ENCODE data around the gene SUSD1.
A peak's percentile ranks its signal among the peaks of the same experiment; 100 is the strongest.
"Not testable (repeated sequence)": the region's sequence is repeated elsewhere in the genome, so short reads cannot be mapped to it uniquely, and the experiment has no call there.

SUSD1 gene

DNA sequence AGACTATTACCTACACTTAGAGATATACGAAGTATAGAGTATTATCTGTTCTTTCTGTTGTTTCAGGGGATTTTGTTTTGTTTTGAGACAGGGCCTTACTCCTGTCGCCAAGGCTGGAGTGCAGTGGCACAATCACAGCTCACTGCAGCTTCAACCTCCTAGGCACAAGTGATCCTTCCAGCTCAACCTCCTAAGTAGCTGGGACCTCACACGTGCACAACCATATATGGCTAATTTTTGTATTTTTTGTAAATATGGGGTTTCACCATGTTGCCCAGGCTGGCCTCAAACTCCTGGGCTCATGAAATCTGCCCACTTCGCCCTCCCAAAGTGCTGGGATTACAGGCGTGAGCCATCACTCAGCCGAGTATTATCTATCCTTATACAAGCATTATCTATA, 45.9 kb downstream of the SUSD1 start:
- FAIRE-seq: no peak

DNA sequence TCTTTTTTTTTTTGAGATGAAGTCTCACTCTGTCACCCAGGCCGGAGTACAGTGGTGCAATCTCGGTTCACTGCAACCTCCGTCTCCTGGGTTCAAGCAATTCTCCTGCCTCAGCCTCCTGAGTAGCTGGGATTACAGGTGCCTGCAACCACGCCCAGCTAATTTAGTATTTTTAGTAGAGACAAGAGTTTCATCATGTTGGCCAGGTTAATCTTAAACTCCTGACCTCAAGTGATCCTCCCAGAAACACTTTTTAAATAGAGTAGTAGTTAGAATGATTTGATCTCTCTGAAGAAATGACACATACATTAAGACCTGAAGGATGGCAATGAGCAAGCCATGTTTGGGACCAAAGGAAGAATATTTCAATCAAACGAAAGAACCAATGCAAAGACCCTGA, 46.7 kb downstream of the SUSD1 start:
- not testable (repeated sequence) for FAIRE-seq

DNA sequence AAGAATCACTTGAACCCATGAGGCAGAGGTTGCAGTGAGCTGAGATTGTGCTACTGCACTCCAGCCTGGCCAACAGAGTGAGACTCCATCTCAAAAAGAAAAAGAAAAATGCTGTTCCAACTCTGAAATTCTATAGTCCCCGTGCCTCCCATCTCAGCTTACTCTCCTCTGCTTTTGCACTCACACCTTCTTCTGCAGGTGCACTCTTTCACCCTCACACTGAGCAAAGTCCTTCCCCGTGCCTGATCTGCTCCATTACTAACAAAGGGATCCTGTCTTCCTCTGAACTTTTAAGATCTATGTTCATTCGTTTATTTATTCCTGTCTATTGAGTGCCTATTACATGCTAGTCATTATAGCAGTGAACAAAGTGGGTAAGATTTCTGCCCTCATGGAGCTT, 47.8 kb downstream of the SUSD1 start:
- FAIRE-seq: no peak

DNA sequence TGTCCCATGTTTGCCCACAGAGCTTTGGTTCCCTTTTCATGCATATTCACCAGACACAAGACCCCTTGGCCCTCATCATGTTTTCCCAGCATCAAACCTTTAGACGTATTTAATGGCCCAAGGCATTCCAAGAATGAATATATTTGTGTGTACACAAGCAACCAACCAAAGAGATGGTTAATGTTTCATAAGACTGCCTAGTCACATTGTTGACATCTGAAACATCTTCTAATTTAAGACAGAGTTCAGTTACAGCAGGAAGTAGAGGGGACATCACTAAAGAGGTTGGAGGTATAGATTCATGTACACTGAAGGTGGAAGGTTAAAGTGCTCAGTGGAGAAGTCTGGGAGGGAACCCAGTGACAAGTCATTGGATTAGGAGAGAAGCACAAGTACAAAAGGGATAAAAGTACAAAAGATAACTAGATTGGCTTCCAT, 49.1 kb downstream of the SUSD1 start:
- no peak for FAIRE-seq

DNA sequence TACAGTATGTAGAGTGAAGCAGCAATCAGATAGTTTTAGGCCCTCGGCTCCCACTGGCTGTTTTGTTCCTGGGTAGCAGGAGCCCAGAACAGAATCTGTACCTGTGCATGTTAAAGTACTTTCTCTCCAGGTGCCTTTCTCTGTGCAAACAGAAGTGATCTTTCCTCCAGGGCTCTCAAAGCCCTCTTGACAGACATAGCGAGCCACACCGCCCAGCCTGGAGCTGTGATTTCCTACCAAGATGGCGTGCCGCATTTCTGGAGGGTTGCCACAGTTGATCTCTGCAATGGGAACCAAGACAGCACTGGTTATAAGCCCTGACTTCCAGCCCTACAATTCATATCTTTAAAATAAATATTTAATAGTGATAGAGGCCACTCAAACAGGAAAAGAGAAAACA, 50.9 kb downstream of the SUSD1 start:
- no peak for FAIRE-seq

DNA sequence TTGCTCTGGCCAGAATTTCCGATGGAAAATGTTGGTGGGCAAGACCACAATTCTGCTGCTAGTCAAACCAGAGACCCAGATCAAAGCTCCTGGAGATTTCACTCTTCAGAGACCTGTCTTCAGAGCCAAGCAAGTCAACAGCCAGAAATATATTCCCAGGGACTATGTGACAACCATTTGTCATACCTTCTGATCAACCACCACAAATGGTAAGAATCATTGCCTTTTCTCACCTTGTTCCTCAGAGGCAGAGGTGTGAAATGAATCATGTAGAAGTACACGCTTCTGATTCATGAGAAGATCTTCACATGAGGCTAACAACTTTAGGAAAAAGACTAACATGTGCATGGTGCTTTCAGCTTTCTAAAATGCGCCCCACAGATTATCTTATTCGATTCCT, 53.5 kb downstream of the SUSD1 start:
- no peak for FAIRE-seq

DNA sequence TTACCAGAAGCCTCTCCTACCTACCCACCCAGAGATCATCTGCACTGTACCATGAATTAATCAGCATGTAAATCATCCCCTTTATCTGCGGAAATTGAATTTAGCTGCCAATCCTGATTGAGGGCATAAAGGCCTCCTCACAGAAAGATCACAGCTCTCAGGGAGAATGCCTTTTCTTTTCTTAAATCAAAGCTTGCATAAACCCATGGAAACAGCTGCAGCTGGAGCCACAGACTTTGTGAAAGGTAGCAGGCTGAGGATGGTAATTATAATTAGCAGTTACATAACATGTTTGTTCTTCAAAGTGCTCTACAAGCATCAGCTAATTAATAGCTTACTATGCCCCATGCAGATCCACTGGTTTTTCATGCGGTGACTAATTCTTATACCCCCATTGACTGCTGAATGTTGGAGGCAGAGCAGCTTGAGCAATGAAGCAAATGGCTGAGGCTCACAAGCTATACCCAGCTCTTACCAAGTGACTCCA, 54.6 kb downstream of the SUSD1 start:
- FAIRE-seq: peak; percentile 95

DNA sequence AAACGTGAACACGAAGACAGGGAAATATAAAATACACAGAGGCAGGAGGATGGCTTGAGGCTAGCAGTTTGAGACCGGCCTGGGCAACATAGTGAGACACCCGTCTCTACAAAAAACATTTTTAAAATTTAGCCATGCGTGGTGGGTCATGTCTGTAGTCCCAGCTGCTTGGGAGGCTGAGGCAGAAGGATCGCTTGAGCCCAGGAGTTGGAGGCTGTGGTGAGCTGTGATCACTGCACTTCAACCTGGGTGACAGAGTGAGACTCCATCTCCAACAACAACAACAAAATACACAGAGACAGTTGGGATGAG, 55.1 kb downstream of the SUSD1 start:
- FAIRE-seq: no peak

DNA sequence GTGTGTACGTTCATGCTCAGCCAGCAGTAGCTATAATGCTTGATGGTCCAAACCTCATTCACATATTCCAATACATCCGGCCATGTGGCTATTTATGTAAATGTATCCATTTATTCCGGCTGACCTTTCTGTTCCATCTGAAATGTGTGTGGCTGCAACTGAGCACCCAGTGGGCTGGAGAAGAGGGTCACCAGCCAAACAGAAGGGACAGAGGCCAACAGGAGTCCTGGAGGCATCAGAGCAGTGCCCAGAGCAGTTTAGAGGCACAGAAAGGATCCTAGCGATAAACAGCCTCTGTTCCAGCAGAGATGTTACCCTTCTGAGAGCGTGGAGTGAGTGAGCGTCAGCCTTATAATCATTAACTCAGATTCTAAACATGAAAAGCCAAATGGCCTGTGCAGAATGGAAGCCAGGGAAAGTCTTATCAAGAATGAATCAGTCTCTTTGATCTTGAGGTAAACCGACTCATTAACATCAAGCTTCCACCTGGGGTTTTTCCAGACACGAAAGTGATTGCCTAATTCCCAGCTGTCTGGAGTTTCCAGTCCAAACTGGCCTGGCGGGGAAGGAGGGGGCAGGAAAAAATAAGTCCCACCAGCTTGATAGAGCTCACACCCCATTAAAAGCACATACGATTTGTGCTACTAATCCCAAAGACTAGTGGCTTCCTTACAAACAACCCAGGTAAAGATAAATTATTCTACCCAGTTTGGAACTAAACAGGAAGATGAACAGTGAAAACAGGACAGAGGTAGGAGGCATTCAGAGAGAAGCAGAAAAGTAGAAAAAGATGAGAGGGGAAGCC, 55.7 kb downstream of the SUSD1 start:
- peak; percentile 99 for FAIRE-seq

DNA sequence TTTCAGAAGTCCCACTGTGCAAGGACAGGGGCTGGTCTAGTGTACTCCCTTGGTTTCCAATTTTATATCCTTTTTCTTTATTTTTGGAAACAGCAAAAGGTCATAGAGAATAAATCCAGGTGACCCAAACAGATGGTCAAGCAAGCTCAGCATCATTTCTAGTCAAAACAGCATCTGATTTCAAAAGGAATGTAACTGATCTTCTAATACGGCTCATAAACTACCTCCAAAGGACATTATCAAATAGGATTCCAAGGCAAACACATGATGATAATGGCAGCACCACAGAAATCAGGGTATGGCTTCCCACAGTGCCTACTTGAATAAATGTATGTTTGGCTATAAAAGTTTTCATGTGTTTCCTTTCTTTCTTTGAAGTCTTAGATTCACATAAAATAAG, 57.1 kb downstream of the SUSD1 start:
- FAIRE-seq: no peak

DNA sequence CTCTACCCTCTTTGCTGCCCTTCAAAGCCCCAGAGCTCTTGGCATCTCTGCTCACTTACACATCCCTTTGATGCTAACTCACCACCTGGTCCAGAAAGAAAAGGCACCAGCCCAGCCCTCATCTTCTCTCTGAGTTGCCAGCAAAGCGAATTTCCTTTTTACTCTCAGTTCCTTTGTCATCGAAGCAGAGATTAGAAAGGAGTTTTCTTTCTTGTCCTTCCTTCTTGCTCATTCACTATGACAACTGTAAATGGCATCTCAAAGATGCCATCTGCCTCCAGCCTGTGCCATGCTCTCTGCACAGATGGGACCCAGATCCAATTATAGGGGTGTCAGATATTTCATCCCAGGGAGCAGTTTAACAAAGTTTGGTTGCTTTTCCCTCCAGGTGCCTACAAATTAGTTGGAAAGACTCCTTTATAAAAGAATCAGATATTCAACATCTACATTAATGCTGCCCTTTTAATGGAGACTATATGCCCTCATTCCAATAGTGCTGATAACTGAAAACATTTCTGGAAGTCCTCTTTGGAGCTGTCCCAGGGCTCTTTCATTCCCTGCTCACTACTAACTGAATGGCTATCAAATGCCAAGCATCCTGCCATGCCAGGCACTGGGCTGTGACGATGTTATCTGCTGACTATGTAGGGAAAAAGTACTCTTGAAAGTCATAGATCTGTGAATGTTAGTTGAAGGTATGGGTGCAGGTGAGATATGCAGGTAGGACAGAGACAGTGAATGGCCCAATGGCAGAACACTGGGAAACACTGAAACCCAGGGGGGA, 58.9 kb downstream of the SUSD1 start:
- FAIRE-seq: no peak

DNA sequence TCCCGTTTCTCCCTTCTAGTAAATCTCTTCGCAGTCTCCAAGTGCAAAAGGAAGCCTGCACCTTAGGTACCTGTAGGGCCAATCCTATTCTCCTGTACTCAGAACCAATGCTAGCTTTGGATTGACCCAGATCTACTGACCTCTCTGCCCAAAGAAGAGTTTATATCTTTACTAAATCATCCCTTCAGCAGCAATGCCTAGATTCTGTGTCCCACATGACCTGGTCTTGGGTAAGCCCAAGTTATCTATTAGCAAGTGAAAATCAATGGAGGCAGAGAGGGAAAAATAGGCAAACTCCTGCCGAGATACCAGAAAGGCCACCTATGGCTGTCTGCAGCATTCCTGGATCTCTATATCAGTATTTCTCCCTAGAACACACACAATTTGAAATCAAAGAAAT, 60.0 kb downstream of the SUSD1 start:
- no peak for FAIRE-seq

DNA sequence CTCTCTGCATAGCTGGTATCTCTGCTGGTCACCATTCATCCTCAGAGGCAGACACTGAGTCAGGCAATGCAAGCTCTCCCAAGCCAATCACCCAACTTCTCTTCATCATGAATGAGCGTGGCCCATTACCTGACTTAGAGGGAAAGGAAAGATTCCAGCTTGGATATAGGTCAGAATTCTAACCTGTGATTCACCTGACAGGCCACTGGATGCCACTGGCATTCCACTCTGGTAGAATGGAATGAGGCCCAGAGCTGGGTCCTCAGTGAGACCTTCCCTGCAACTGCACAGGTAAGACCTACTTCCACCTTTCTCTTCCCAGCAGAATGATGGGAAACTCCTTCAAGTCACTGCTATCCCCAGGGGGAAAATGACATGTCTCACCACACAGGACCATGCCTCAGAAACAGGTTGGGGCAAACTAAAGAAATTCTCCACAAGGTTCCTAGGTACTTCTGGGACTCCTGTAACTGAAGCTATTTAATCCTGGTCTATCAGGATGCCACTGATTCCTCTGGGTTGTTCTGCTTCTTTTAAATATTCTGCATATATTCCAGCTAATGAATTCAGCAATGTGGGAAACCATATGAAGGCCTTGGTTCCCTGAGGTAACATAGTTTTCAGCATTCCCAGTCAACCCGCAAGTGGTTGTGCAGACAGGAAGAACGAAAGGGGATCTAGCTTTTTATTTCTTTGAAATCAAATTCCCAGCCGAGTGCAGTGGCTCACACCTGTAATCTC, 62.0 kb downstream of the SUSD1 start:
- peak; percentile 77 for FAIRE-seq

DNA sequence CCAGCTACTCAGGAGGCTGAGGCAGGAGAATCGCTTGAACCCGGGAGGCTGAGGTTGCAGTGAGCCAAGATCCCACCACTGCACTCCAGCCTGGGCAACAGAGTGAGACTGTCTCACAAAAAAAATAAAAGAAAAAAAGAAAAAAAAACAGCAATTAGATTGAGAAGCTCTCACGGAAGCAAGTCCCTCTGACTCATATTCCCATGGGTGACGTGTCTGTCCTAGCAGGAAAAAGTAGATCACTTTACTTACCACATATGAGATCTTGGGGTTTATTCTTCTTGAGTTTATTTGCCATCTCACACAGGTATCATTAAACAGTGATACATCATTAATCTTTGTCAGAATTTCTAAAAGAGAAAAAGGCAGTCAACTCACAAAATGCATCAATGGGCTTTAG, 62.6 kb downstream of the SUSD1 start:
- no peak for FAIRE-seq

DNA sequence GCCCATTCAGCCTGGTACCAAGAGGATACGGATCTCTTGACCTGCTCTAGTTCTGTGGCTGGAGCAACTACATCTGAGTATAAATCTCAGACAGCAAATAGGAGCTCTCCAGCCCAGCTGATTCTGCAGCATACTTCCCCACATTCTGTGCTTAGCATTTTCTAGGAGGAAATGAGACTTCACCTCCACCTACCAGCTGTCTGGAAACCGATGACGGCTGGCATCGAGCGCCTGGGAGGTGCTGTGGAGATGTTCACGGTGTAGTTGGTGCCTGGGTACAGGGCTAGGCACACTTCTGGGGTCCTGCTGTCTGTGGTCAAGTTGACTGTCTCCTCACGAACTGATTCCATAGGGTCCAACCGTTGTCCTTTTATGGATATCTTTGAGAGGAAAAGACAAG, 63.6 kb downstream of the SUSD1 start:
- FAIRE-seq: no peak

DNA sequence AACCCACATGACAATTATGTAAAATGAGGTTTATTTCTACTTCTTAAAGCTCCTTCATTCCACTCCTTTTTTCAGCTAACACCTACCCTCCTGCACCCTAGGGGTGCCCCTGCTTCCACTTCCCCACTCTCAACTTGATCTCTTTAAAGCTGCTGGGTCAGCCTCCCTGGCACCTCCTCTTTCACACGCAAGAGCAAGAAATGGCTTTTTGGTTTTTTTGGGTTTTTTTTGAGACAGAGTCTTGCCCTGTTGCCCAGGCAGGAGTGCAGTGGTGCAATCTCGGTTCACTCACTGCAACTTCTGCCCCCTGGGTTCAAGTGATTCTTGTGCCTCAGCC, 64.4 kb downstream of the SUSD1 start:
- no peak for FAIRE-seq

DNA sequence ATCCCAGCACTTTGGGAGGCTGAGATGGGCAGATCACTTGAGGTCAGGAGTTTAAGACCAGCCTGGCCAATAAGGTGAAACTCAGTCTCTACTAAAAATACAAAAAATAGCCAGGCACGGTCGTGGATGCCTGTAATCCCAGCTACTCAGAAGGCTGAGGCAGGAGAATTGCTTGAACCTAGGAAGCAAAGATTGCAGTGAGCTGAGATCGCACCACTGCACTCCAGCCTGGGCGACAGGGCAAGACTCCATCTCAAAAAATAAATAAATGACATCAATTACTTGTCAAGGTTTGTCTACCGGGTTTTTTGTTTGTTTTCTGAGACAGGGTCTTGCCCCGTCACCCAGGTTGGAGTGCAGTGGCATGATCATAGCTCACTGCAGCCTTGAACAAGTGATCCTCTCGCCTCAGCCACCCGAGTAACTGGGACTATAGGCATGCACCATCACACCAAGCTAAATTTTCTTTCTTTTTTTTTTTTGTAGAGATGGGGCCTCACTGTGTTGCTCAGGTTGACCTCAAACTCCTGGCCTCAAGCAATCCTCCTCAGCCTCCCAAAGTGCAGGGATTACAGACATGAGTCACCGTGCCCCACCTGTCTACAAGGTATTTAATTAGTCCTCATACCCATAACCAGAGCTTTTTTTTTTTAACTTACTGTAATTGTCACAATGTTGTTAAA, 64.9 kb downstream of the SUSD1 start:
- FAIRE-seq: no peak

DNA sequence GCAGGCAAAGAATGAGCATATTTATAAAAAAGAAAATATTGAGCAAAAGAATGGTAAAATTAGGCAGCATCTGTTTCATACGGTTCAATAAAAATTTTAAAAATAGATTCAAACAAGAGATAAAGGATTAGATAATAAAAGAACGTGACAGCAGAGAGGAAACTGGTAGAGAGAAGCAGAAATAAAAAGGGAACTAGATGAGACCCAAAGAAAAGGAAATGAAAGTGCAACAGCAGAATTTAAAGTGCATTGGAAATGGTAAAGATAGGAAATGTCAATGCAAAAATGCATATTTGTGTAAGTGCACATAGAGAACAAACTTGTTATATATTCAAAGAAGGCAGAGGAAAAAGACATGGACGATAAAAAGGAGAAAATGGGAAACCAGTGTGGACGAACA, 70.2 kb downstream of the SUSD1 start:
- no peak for FAIRE-seq

DNA sequence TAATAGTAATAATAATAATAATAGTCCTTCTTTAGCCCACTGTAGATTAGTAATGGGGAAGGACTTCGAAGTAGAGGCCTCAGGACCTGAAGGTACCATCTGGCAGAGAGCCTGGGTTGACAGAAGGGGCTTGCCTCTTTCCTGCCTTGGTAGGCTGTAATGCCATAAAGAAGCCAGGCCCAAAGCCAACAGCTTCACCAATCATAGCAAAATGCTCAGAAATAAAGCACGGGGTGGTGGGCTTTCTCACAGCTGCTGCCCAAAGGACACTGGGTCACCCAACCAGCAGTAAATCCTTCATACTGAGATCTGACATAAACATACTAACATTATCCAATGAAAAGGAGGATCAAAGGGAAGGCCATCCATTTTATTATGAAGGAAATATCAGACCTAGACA, 70.7 kb downstream of the SUSD1 start:
- FAIRE-seq: no peak

DNA sequence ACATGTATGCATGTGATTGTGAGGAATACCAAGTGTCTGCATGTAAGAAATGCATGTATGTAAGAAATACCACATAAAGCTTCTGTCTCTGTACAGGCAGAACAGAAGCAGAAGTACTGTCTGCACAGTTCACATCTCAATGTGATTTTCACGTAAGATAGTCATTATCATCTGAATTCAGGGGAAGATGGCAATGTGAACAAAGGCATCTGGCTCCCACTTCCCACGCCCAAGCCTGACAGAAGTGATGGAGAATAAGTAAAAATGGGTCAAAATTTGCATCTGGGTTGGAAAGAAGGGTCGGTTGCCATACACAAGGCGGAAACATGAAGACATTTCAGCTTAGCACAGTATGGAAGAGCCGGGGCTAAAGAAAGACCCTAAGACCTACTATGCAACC, 71.7 kb downstream of the SUSD1 start:
- no peak for FAIRE-seq

DNA sequence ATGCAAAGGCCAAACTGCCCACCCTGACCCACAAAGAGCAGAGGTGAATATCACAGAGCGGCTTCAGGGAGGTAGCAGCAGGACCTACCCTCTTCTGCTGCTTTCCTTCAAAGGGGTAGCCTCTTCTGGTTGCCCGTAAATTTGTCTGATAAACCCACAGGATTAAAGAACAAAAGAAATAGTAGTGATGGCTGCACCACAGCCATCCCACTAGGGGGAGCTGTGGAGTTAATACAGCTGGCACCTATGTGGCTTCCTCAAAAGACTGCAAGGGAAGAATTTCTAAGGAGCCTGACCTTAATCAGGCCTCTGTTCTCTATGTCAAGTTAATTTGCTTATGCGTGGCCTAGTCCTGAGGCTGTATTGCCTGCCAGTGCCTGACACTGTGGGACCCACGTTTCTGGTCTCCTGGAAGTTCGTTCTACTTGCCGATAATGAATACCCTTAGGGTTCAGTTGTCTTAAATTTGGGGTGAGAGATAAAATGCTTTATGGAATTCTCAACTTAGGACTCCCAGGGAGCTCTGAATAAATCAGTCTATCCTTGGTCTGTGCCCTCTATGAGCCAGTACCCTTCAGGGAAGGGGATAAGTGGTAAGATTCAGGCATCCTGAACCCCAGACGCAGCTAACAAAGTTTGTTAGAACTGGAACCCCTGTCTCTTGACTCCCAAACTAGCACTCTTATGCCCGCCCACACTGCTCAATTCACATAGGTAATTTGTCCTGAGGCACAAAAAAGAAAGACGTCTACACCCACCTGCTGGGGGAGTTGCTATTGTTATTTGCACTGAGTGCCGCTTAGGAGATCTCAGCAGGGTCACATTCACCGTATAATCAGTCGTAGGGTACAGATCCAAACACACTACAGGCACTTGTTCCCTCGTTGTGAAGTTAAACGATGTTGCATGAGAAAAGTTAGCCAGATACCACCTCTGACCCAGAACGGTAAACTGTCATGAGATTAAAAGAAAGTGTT, 77.1 kb downstream of the SUSD1 start:
- FAIRE-seq: no peak
